ENCODE measurements around the gene MIS18A. TPM values are rescaled to one million over a fixed set of nuclear protein-coding genes. Genes with fewer than 3 reads are reported as not detected.

Gene MIS18A
- total RNA-seq, 4 donors from 2014 or later, result 1.9 to 4.1 (median 2.7) TPM

- H3K9me3 ChIP-seq, result no peaks in the 10 kb centered on the region
- peaks cover 0 to 94% (median 0%) of the 10 kb centered on the region in 3 donors for H3K36me3 ChIP-seq
- no peaks in the 10 kb centered on the region for H3K27me3 ChIP-seq
- no peak for TF ChIP-seq POLR2A (IDR thresholded peaks at IDR 0.05)
- no peak for TF ChIP-seq CTCF (IDR thresholded peaks at IDR 0.05)
- H3K4me3 ChIP-seq, result no peak overlapping the region
- no peak for DNase-seq
- H3K27ac ChIP-seq, result no peak overlapping the region
- H3K4me1 ChIP-seq, result no peaks in the 10 kb centered on the region
Measured at GRCh38 chr21:32321480-32321879, 42.6 kb upstream of the MIS18A start.

GRCh38 chr21:32320726-32321125 lies 41.9 kb upstream of the MIS18A start:
- TF ChIP-seq POLR2A (IDR thresholded peaks at IDR 0.05) (no peak), CTCF (IDR thresholded peaks at IDR 0.05) (no peak)
- Histone ChIP-seq H3K4me3 (no peak overlapping the region), H3K4me1 (no peaks in the 10 kb centered on the region), H3K27ac (no peak overlapping the region), H3K9me3 (no peaks in the 10 kb centered on the region), H3K27me3 (no peaks in the 10 kb centered on the region), H3K36me3 (peaks cover 0 to 97% (median 0%) of the 10 kb centered on the region in 3 donors)
- no peak for DNase-seq

- H3K36me3 ChIP-seq, result peaks cover 0 to 95% (median 0%) of the 10 kb centered on the region in 3 donors
- TF ChIP-seq POLR2A (IDR thresholded peaks at IDR 0.05) (no peak), CTCF (IDR thresholded peaks at IDR 0.05) (no peak)
- H3K27me3 ChIP-seq, result no peaks in the 10 kb centered on the region
- H3K4me1 ChIP-seq, result no peaks in the 10 kb centered on the region
- no peaks in the 10 kb centered on the region for H3K9me3 ChIP-seq
- no peak overlapping the region for H3K4me3 ChIP-seq
- H3K27ac ChIP-seq, result no peak overlapping the region
- DNase-seq, result no peak
Measured at GRCh38 chr21:32320059-32320458, 41.2 kb upstream of the MIS18A start.

- Histone ChIP-seq H3K27ac (no peak overlapping the region), H3K27me3 (no peaks in the 10 kb centered on the region), H3K9me3 (no peaks in the 10 kb centered on the region), H3K36me3 (peaks cover 0 to 94% (median 0%) of the 10 kb centered on the region in 3 donors), H3K4me3 (no peak overlapping the region), H3K4me1 (no peaks in the 10 kb centered on the region)
- DNase-seq, result no peak
- TF ChIP-seq POLR2A (IDR thresholded peaks at IDR 0.05), result no peak
- no peak for TF ChIP-seq CTCF (IDR thresholded peaks at IDR 0.05)
Measured at GRCh38 chr21:32319012-32319411, 40.2 kb upstream of the MIS18A start.

GRCh38 chr21:32317726-32318125 lies 38.9 kb upstream of the MIS18A start:
- H3K27ac ChIP-seq, result no peak overlapping the region
- H3K9me3 ChIP-seq, result no peaks in the 10 kb centered on the region
- no peaks in the 10 kb centered on the region for H3K27me3 ChIP-seq
- no peak for TF ChIP-seq CTCF (IDR thresholded peaks at IDR 0.05)
- H3K4me3 ChIP-seq, result no peak overlapping the region
- H3K4me1 ChIP-seq, result no peaks in the 10 kb centered on the region
- no peak for DNase-seq
- H3K36me3 ChIP-seq, result peaks cover 0 to 81% (median 0%) of the 10 kb centered on the region in 3 donors
